Activated CD4-positive, alpha-beta T cell treated with anti-CD3 and anti-CD28 coated beads, Interleukin-2, amount 50 U/mL, for 24 hours (primary cell): Measurements from ENCODE around the gene NEDD8.

Experiments used
- DNase-seq, 2 donors: peaks; one replicate each; pipeline ENCODE4 v3.0.0-alpha.2; 2020; ENCODE audit warnings: low read depth in 1 of 2, low spot score in 1 of 2

Gene NEDD8

DNA sequence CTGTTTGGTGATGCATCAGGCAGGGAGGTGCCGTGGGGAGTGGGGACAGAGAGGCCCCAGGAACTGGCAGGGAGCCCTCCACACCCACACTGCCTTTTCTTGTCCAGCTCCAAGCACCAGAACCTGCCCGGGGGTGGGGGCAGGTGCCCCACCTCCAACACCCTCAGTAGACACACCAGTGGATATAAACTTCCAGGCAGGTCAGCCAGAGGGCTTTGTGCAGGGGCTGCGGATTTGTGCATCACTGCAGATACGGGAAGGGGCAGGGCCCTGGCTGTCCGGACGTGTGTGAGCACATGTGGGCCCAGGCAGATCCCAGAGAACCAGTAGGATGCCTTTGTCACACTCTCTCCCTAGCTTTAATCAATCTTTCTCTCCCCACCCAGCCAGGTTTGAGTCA lies 32.1 kb upstream of the NEDD8 start:
- no peak for DNase-seq

DNA sequence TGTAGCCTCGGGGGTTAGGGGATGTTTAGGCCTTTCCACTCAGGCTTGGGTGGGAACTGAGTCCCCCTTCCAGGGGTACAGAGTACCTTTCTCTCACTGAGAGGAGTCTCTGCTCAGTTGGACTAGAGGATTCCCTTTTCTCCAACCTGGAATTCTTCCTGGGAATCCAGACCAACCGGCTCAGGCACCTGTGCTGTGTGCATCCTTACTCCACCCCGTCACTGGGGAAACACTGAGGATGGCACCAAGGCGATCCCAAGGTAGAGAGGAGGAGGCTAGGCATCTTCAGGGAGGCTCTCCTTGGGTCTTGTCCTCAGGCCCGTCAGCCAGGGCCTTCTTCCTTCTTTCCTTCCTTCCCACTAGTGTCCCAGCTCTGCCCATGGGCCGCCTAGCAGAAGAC lies 31.7 kb upstream of the NEDD8 start:
- DNase-seq, result no peak

DNA sequence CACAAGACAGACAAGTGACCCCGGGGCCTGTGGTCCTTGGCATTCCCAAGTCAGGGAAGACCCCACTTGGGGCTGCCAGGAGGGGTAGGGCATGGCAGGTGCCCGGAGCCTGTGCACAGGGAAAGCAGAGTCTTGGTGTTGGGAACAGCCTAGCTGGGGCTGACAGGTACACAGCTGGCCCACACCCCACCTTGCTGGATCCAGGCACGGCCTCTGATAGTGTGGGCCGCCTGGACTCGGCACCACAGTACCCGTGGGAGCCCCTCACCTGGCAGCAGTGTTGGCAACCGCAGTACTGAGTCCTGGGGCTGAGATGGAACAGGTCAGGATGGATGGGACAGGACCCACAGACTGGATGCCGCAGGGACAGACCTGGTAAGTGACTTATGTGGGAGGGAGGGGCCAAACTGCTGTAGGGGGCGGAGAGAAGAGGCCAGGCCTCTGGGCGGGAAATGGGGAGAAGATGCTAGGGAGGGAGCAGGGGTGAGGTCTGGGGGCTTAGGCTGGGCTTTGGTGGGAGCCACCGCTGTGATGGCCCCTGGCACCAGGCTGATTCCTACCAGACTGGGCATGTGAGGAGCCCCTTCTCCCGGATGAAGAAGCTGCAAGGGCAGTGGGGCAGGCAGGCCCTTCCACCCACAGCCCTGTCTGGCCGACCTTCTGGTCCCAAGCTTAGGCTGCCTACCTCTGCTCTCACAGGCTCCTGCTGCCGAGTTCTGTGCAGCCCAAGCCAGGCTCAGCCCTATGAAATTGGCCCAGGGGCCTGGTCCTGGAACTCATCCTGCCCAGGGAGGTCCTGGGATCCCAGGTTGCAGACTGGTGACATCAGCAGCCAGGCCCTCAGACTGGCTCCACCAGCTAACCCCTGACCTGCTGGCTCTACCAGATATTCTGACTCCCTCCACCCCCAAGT lies 30.9 kb upstream of the NEDD8 start, which contains the start of gene TGM1:
Gene TGM1, minus strand, starts transcription at position 357 of the 913 bp plus-strand sequence. CDS start 825 bp downstream, outside the sequence.
- no peak for DNase-seq

DNA sequence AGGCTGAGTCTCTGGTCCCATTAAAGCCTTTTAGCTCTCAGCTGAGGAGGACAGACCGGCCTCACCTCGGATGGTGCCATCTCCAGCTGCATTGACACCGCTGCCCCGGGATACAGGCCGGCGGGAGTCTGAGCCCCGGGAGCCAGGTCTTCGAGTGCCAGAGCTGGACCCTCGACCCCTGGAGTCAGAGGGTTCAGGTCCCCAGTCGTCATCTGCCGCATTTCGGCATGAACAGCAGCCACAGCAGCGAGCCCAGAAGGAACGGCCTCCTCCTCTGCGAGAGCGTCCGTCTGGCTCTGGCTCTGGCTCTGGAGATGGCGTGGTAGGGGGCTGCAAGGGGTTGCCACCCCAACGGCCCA lies 29.8 kb upstream of the NEDD8 start:
- no peak for DNase-seq

GRCh38 chr14:24261256-24261968 lies 29.2 kb upstream of the NEDD8 start:
- DNase-seq, result no peak

DNA sequence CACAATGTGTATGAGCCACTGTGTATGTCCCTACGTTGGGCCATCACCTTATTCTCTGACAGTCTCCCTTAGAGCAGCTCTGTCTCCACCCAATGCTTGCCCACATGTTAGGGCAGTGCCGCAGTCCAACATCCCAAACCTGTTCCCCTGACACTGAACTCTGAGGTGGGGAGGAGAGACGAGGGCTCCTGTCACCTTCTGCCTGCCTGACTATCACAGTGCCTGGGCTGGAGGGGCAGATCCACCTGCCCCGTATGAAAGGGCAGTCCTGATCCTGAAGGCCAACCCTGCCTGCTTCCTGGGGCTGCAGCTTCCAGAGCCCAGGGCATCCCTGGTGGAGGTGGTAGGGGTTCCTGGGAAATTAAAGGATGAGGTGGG lies 28.6 kb upstream of the NEDD8 start:
- DNase-seq, result no peak

DNA sequence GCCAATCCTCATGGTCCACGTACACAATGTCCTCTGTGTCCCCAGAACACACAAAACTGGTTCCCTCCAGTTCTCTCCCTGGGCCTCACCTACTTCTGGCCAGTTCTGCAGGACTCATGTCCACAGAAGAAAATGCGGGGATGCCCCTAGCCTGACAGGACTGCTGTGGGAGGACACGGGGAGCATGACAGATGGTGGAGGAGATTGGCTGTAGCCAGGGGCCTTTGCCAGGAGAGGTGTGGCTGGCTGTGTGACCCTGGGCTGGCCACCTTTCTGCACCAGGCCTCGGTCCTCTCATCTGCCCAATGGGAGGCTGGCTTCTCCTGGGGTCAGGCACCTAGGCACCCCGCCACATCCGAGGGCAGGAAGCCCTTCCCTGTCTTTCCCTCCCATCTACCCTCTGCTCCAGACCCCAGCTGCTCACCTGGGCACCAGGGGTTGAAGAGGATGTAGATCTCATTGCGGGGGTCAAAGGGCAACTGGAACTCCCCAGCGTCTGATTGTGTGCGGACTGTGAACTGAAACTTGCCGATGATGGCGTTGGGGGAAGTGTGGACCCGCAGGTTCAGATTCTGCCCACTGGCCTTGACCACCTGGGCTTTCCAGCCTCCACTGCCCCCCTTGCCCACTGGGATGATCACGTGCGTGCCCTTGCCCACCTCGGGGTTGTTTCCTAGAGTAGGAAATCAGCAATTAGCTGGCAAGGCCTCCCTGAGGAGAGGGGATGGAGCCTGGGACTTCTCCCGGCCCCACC lies 28.0 kb upstream of the NEDD8 start:
- DNase-seq, result no peak

DNA sequence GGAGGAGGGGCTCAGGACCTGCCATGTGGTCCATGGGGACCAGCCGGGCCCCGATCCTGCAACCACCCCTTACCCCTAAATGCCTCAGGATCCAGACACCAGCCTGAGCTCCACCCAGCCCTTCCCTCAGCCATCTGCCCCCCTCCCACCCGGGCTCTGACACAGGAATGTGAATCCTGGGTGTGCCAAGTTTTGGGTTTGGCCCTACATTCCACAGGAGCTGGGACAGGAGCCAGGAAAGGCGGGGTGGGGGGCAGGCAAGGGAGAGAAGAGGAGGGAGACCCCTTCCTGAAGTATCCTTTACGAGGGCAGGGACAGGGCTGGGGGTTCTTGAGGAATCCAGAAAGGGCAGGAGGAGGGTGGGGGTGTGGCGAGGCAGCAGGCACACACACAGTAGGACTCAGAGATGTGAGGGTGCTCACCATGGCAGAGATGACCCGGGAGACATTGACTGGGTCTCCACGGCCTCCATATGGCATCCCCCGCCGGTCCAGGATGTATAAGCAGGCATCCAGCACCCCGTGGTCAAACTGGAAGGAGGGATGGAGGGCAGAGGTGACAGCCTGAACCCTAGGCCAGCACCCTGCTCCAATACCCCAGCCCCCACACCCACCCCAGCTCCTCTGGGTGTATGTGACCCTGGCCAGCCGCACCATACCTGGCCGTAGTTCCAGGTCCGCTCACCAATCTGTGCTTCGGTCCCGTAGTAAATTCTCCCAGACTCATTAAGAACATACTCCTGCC lies 27.3 kb upstream of the NEDD8 start:
- DNase-seq, result no peak

DNA sequence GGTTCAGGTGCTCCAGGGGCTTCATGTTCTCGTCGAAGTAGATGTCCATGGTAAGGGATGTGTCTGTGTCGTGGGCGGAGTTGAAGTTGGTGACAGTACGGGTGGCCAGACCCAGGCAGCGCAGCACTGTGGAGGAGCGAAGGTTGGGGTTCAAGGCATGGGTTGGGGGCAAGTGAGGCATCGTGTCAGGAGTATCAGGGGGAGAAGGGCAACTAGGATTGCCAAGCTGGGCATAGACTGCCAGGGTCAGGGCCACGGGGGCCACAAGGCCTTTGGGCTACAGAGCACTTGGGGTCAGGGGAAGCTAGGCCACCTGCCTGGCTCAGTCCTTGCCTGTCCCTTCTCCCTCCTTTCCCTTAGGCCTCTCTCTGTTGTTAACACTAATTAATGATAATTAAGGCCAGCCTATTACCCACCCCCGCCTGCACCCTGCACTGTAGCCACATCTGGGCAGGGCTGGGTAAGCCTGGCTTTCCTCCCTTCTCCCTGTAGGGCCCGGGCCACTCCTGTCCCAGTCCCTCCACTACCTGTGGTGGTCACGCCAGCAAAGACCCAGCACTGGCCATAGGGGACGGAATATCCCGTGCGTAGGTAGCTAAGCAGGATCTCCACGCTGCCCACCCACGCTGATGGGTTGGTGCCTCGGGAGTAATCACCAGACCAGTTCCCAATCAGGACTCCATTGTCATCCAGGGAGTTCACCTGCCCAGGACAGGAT lies 26.5 kb upstream of the NEDD8 start:
- DNase-seq, result no peak

DNA sequence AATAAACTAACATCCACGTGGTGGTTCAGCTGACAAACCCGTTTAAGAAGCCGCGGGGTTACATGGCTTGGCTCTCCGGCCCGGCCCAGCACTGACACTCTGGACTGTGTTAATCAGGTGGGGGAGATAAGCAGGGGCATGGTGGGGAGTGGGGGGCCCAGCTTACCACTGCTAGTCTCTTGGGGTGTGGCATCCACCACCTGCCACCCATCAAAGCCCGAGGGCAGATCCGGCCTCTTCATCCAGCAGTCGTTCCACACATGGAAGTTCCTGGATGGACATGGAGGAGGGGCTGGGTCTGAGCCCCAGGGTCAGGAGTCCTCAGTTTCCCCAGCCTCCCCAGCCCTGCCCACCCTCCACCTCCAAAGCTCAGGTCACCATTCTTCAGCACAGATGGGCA lies 26.0 kb upstream of the NEDD8 start:
- DNase-seq, result no peak

DNA sequence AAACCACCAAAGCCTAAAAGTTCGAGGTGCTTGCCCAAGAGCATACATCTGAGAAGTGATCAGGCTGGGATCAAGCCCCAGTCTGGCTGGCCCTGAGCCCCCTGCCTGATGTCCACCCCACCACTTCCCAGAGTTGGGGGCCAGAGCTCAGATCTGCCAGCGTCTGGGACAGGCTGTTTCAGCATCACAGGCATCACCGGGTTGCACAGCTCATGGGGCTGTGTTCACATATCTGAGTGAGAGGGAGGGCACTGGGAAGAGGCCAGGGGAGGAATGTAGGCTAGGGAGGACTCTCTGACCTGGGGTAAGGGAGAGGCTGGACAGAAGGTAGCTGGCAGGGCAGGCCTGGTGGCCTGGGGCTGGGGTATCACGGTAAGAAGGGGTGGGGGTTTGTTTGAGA lies 24.8 kb upstream of the NEDD8 start:
- DNase-seq, result no peak

- no peak for DNase-seq
These were observed 24.0 kb upstream of the NEDD8 start for GRCh38 chr14:24255931-24256711.

DNA sequence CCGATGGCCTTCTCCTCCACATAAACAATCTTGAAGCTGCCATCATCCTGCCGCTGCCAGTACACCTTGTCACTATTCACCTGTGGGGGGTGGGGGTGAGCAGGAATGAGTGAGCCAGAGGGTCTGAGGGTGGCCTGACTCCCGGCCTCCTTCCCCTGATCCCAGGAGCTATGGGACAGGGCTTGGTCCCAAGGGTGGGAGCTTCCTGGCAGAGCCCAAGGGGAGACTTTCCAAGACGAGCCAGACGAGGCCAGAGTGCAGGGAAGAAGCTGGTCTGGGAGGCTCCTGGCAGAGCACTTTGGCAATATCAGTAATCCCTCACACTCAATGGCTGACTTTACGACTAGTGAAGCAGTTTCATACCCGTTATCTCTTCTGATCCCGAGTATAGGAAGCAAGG lies 23.3 kb upstream of the NEDD8 start:
- DNase-seq, result no peak

DNA sequence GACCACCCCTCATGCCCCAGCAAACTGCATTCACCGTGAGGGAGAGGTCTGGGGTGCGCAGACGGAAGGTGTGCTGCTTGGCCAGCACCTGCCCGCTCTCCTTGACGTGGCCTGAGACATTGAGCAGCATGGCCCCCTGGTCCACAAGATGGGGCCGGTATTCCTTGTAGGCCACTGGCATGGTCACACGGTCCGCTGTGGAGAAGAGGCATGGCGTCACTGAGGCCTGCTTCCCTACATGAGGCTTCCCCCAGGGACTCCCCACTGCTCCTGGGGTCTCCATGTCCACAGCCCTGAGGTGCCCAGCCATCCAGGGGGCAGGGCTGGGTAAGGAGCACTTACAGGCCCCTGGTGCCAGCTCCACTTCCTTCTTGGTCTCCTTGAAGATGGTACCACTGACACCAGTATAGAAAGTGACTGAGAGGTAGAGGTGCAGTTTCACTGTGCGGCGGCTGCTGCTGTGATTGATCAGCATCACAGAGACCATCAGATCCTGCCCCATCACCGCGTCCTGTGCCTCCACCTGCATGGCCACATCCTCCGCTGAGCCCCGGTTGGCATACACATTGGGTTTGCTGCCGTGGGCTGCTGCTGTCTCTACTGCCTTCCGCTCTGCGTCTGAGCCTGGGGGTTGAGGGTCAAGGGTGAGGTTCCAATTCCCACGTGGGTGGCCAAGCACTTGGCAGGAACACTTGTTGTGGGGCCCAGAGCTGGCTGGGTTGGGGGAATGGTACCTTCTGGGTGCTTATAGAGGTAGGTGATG lies 22.6 kb upstream of the NEDD8 start:
- DNase-seq, result no peak

DNA sequence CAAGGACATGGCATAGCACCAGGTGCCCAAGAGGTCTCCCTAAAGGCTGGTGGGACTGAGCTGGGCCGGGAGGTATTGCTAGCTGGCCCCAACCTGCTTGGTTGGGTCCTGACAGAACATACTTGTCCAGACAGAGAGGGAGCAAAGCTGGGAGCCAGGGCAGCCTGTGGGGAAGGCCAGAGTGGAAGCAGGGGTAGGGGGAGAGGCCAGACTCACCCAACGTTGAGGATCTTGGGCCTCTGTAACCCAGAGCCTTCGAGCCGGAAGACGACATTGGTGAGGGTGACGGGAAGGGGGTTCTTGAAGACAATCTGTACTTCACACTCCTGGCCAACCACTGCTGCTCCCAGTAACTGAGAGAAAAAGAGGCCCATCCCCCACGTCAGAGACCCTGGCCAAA lies 21.8 kb upstream of the NEDD8 start:
- no peak for DNase-seq

DNA sequence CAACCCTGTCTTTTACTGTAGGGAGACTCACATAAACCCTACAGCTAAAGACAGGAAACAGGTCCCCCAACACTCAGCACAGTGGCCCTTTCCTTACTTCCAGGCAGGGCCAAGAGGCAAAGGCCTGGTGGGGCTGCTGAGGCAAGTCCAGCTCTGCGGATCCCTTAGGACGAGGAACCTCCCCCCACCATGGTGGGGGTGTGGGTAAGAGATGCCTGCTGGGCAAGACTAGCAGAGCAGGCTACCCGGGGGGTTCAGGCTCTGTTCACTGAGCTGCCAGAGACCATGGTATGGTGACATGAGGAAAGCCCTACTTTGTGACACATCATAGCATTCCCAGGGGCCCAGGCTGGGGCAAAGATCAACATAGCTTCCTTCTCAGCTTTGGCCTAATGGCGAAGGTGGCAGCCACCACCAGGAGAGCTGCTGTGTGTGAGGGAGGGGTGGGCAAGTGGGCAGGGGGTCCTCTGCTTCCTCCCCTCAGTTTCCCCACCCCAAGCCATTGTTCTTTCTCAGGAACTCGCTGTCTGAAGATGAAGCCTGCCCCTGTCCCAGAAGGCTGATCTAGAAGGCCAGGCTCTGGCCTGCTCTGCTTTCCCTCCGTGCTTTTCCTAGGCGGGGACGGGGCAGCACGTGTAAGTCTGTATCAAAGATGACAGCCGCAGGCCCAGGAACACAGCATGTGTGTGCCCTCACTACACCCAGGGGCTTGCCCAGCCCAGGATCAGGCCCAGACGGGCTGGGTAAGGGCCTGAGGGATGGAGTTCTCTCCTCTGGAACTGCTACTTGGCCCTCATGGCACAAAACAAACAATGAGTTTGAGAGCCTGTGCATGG lies 20.3 kb upstream of the NEDD8 start:
- DNase-seq, result no peak

DNA sequence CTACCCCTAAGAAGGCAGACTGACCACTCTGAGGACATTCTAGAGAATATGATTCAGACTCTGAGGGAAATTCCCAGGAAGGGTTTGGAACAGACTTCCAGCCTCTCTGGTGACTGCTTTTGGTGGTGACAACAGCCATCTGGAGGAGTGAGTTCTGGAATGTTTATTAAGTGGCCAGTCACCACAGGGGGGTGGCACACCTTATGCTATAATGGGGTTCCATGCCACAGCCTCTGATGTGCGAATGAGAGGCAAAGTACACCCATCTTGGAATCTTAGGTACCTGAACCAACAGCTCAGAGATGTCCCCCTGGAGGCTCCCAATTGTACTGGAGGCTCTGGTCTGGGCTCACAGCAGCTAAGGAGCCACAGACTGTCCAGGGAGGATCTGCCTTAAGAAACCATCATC lies 19.7 kb upstream of the NEDD8 start:
- DNase-seq, result no peak

GRCh38 chr14:24250354-24250753 lies 18.2 kb upstream of the NEDD8 start:
- DNase-seq, result no peak
